H1 (cell line): ENCODE measurements around the gene PPP1R7. TPM values are rescaled to one million over a fixed set of nuclear protein-coding genes. Genes with fewer than 3 reads are reported as not detected.

ENCODE experiments used
- CTCF ChIA-PET: fragments of 300-600 bp; sonication (Branson Sonifier 250); formaldehyde crosslinking; loops from one replicate; lab custom pipeline; 2021; ENCODE audit not compliant: partially characterized antibody; lab: Charles Lee
- POLR2A ChIA-PET: fragments of 300-600 bp; sonication (Branson Sonifier 250); formaldehyde crosslinking; loops from one replicate; lab custom pipeline; 2021; ENCODE audit warnings: inconsistent platforms; ENCODE audit not compliant: partially characterized antibody; lab: Charles Lee
- DNase-seq, 2 experiments: peaks; one replicate each; pipeline versions ENCODE4 v3.0.0 to v3.0.0-alpha.2; 2010 to 2022; ENCODE audit warnings: low spot score in 2 of 2, low read depth in 1 of 2, mixed read lengths in 1 of 2
- FAIRE-seq: peaks from 2 replicates; lab custom pipeline; 2011; peaks lifted over from hg19 to GRCh38; lab: Jason Lieb, UNC
- H2AFZ ChIP-seq: 2 replicates; pipeline ENCODE4 v1.8.1; 2012; ENCODE audit warnings: low read length, inconsistent platforms
- H2AK5ac ChIP-seq: 2 replicates; pipeline ENCODE4 v1.6.1; 2013; ENCODE audit warnings: low read depth, low read length
- H2BK120ac ChIP-seq: replicated peaks from 2 replicates; pipeline ENCODE3; 2013; ENCODE audit warnings: low read depth, low read length, inconsistent platforms
- H2BK12ac ChIP-seq: 2 replicates; pipeline ENCODE4 v1.6.1; 2013; ENCODE audit warnings: low read depth, low read length
- H2BK15ac ChIP-seq: 2 replicates; pipeline ENCODE4 v1.6.1; 2013; ENCODE audit warnings: low read length
- H2BK20ac ChIP-seq: 2 replicates; pipeline ENCODE4 v1.6.1; 2013; ENCODE audit warnings: low read length
- H2BK5ac ChIP-seq: 2 replicates; pipeline ENCODE4 v1.6.1; 2013; ENCODE audit warnings: low read depth, low read length
- H3K14ac ChIP-seq: 2 replicates; pipeline ENCODE4 v1.6.1; 2013; ENCODE audit warnings: inconsistent platforms; ENCODE audit not compliant: insufficient read length
- H3K18ac ChIP-seq: 2 replicates; pipeline ENCODE4 v1.6.1; 2013; ENCODE audit warnings: low read length; ENCODE audit errors: extremely low read depth
- H3K23ac ChIP-seq: 2 replicates; pipeline ENCODE4 v1.6.1; 2013; ENCODE audit warnings: inconsistent platforms; ENCODE audit not compliant: insufficient read length
- H3K23me2 ChIP-seq: 2 replicates; pipeline ENCODE4 v1.6.1; 2013; ENCODE audit warnings: low read depth, low read length
- H3K27ac ChIP-seq: 2 replicates; pipeline ENCODE4 v1.6.1; 2011; ENCODE audit warnings: low read depth, low read length, inconsistent platforms
- H3K27me3 ChIP-seq, 4 experiments: replicated peaks in 1 of 4; 1 replicate in 1 of 4; 2 replicates in 3 of 4; pipeline versions ENCODE4 v1.6.1 to v1.8.1; 2011 to 2013; ENCODE audit warnings: low read length in 3 of 4, mild to moderate bottlenecking in 3 of 4, inconsistent platforms in 2 of 4, mixed read lengths in 2 of 4, moderate library complexity in 1 of 4; ENCODE audit not compliant: control insufficient read depth in 3 of 4, insufficient read depth in 3 of 4; ENCODE audit errors: extremely low read depth in 1 of 4
- H3K36me3 ChIP-seq, 4 experiments: 2 replicates each; pipeline versions ENCODE4 v1.6.1 to v1.8.1; 2011 to 2013; ENCODE audit warnings: mild to moderate bottlenecking in 4 of 4, low read length in 3 of 4, moderate library complexity in 2 of 4, control low read depth in 1 of 4, inconsistent platforms in 1 of 4; ENCODE audit not compliant: insufficient read depth in 4 of 4, control insufficient read depth in 2 of 4
- H3K4ac ChIP-seq: replicated peaks from 2 replicates; pipeline ENCODE3; 2013; ENCODE audit warnings: low read length, low read depth, mixed read lengths, inconsistent platforms; ENCODE audit not compliant: insufficient read length
- H3K4me1 ChIP-seq, 4 experiments: replicated peaks in 1 of 4; 1 replicate in 1 of 4; 2 replicates in 3 of 4; pipeline versions ENCODE4 v1.6.1 to v1.8.1; 2011 to 2013; ENCODE audit warnings: low read length in 3 of 4, inconsistent platforms in 2 of 4, mixed read lengths in 1 of 4; ENCODE audit not compliant: insufficient read depth in 4 of 4, control insufficient read depth in 3 of 4
- H3K4me2 ChIP-seq, 2 experiments: 2 replicates each; pipeline versions ENCODE4 v1.6.1 to v1.8.1; 2011 to 2013; ENCODE audit warnings: low read depth in 2 of 2, low read length in 2 of 2, control low read depth in 1 of 2, inconsistent platforms in 1 of 2, mild to moderate bottlenecking in 1 of 2; ENCODE audit not compliant: insufficient read depth in 1 of 2
- H3K4me3 ChIP-seq, 4 experiments: fragments of 200-600, 300-600 bp in 1 of 4; sonication (generic), shearing (Covaris generic), sonication (Bioruptor Twin) in 1 of 4; 2 replicates each; pipeline versions ENCODE4 v1.5.1 to v1.8.1; 2011 to 2016; ENCODE audit warnings: low read length in 4 of 4, low read depth in 3 of 4, control low read depth in 2 of 4, inconsistent platforms in 2 of 4, mild to moderate bottlenecking in 2 of 4, mixed read lengths in 1 of 4, moderate library complexity in 1 of 4; ENCODE audit not compliant: insufficient read depth in 2 of 4; ENCODE audit errors: extremely low read depth in 1 of 4
- H3K56ac ChIP-seq: replicated peaks from 2 replicates; pipeline ENCODE3; 2013; ENCODE audit warnings: low read depth, mild to moderate bottlenecking, mixed read lengths, low read length, inconsistent platforms; ENCODE audit not compliant: insufficient read length
- H3K79me1 ChIP-seq: 2 replicates; pipeline ENCODE4 v1.6.1; 2013; ENCODE audit warnings: low read depth, low read length, control low read depth
- H3K79me2 ChIP-seq, 2 experiments: 2 replicates each; pipeline versions ENCODE4 v1.6.1 to v1.8.1; 2012 to 2013; ENCODE audit warnings: low read length in 2 of 2, mild to moderate bottlenecking in 2 of 2, inconsistent platforms in 1 of 2; ENCODE audit not compliant: insufficient read depth in 2 of 2, control insufficient read depth in 1 of 2
- H3K9ac ChIP-seq, 4 experiments: replicated peaks in 1 of 4; 1 replicate in 1 of 4; 2 replicates in 3 of 4; pipeline versions ENCODE4 v1.6.1 to v1.8.1; 2011 to 2013; ENCODE audit warnings: low read depth in 3 of 4, low read length in 3 of 4, control low read depth in 2 of 4, mild to moderate bottlenecking in 2 of 4, moderate library complexity in 2 of 4, inconsistent platforms in 1 of 4; ENCODE audit errors: extremely low read depth in 1 of 4
- H3K9me3 ChIP-seq, 2 experiments: 2 replicates each; pipeline versions ENCODE4 v1.6.1 to v1.8.1; 2012 to 2013; ENCODE audit warnings: mild to moderate bottlenecking in 2 of 2, moderate library complexity in 2 of 2, control low read depth in 1 of 2, inconsistent platforms in 1 of 2, low read depth in 1 of 2, low read length in 1 of 2, mixed read lengths in 1 of 2; ENCODE audit not compliant: insufficient read depth in 2 of 2
- H4K20me1 ChIP-seq, 2 experiments: replicated peaks in 1 of 2; 2 replicates each; pipeline versions ENCODE3 to v1.8.1; 2011 to 2013; ENCODE audit warnings: inconsistent platforms in 2 of 2, low read length in 2 of 2, mild to moderate bottlenecking in 1 of 2; ENCODE audit not compliant: insufficient read depth in 2 of 2, control insufficient read depth in 1 of 2
- H4K5ac ChIP-seq: 2 replicates; pipeline ENCODE4 v1.6.1; 2013; ENCODE audit warnings: low read length, low read depth, mixed read lengths, inconsistent platforms; ENCODE audit not compliant: insufficient read length
- H4K8ac ChIP-seq: 2 replicates; pipeline ENCODE4 v1.8.0; 2013; ENCODE audit warnings: mild to moderate bottlenecking, moderate library complexity, low read length, inconsistent platforms; ENCODE audit not compliant: insufficient read depth; ENCODE audit errors: extremely low read depth
- H4K91ac ChIP-seq: replicated peaks from 2 replicates; pipeline ENCODE3; 2013; ENCODE audit warnings: low read length, mixed read lengths, inconsistent platforms; ENCODE audit not compliant: insufficient read length
- BRCA1 ChIP-seq: IDR thresholded peaks from 2 replicates; pipeline ENCODE4 v1.6.1; 2012; ENCODE audit warnings: low read depth, low read length, improper control_type of control experiment
- CEBPB ChIP-seq: IDR thresholded peaks from 2 replicates; pipeline ENCODE4 v1.6.1; 2012; ENCODE audit warnings: low read depth, low read length
- PHF8 ChIP-seq: fragments of 200-600 bp; sonication (generic); conservative IDR thresholded peaks from 2 replicates; pipeline ENCODE4 v1.7.1; 2012; ENCODE audit warnings: low read depth, mild to moderate bottlenecking, inconsistent platforms, low read length, moderate library complexity
- TAF1 ChIP-seq: IDR thresholded peaks from 2 replicates; pipeline ENCODE4 v1.6.1; 2011; ENCODE audit warnings: mild to moderate bottlenecking, low read depth, low read length
- WGBS, 2 experiments: shearing (Covaris generic) in 1 of 2; methylation state at CpG; one replicate each; pipeline versions ENCODE4 v1.1.6 to v1.1.7; 2013 to 2015; ENCODE audit warnings: low lambda C conversion rate in 2 of 2, mixed read lengths in 2 of 2, inconsistent platforms in 1 of 2, low coverage in 1 of 2, missing lambda C conversion rate in 1 of 2; ENCODE audit not compliant: insufficient replicate concordance in 2 of 2, insufficient coverage in 1 of 2, insufficient read length in 1 of 2; ENCODE audit errors: extremely low coverage in 1 of 2, missing lambda C conversion rate in 1 of 2; 5-methylcytosine and 5-hydroxymethylcytosine counted together
- polyA plus RNA-seq, 7 experiments: library from polyadenylated mRNA; depleted of rRNA in 3 of 7; stranded (reverse) in 5 of 7; unstranded in 2 of 7; fragments of >200 nt in 5 of 7; fragments of 200-250 nt in 2 of 7; gene quantifications; 1 replicate in 5 of 7; 2 replicates in 1 of 7; 4 replicates in 1 of 7; pipeline versions ENCODE4 v1.2.1 to v1.2.3, GENCODE V29; 2011 to 2013; ENCODE audit warnings: missing spikeins in 2 of 7, mixed read lengths in 2 of 7
- total RNA-seq: library from RNA; stranded (reverse); fragmentation: NEBNext Ultra II Directional; extraction: Animal tissue kit (Norgen Biotek cat#: 25700); gene quantifications from 2 replicates; pipeline ENCODE4 v1.2.1, GENCODE V29; 2021

The PPP1R7 gene
- total and polyA plus RNA-seq, 2 of the 8 experiments (the other 6 are each of a cell fraction or from before 2014, with no cell fraction given), result 22.2 to 64.0 TPM

GRCh38 chr2:241115361-241115760, 34.9 kb upstream of the PPP1R7 start:
- Histone ChIP-seq H3K4ac (no peak overlapping the region), H3K4me1 (no peaks in the 10 kb centered on the region), H2BK12ac (no peak overlapping the region), H3K79me1 (no peaks in the 10 kb centered on the region), H4K20me1 (peaks cover 3 to 6% of the 10 kb centered on the region in 2 experiments), H3K23me2 (no peaks in the 10 kb centered on the region), H2AK5ac (no peak overlapping the region), H3K18ac (no peak overlapping the region), H3K23ac (no peak overlapping the region), H3K9ac (no peak overlapping the region), H4K8ac (no peak overlapping the region), H3K14ac (no peak overlapping the region), H2BK15ac (no peak overlapping the region), H3K9me3 (no peaks in the 10 kb centered on the region), H3K27me3 (no peaks in the 10 kb centered on the region), H3K36me3 (peaks cover 0 to 13% (median 4%) of the 10 kb centered on the region in 4 experiments; a peak in 3 of 8 replicates), H4K5ac (no peak overlapping the region), H2AFZ (no peak overlapping the region), H3K4me3 (no peak overlapping the region), H2BK120ac (no peak overlapping the region), H2BK5ac (no peak overlapping the region), H3K79me2 (no peaks in the 10 kb centered on the region), H3K27ac (no peak overlapping the region), H4K91ac (no peak overlapping the region), H2BK20ac (no peak overlapping the region), H3K56ac (no peak overlapping the region), H3K4me2 (no peak overlapping the region)
- FAIRE-seq (no peak), DNase-seq (no peak)
- WGBS, 2 experiments, result 94% methylated on average over 8 of the region's 8 CpGs; no CpG with 5 or more reads in 1 of the 2 experiments
- TF ChIP-seq CEBPB (no peak), TAF1 (no peak), BRCA1 (no peak), PHF8 (no peak)
- ChIA-PET CTCF (no interaction called here), POLR2A (no interaction called here)
